Heart left ventricle (tissue), 16 donors: ENCODE results near the gene STK11. TPM values are rescaled to one million over a fixed set of nuclear protein-coding genes. Genes with fewer than 3 reads are reported as not detected.

Experiments
- ATAC-seq, 4 donors: fragments of 200-7000 bp; cut with Tn5 transposase; one replicate each; pipeline ENCODE4 v1.9.1; 2020 to 2022; ENCODE audit warnings: moderate library complexity in 4 of 4, mild to moderate bottlenecking in 3 of 4, moderate number of reproducible peaks in 1 of 4
- DNase-seq, 5 donors: peaks; one replicate each; pipeline ENCODE4 v3.0.0-alpha.2; 2020
- H3K27ac ChIP-seq, 12 donors: fragments of 200-600 bp; sonication (generic) in 4 of 12; one replicate each; pipeline versions ENCODE4 v1.5.0 to v1.8.0; 2016 to 2022; ENCODE audit warnings: mild to moderate bottlenecking in 2 of 12
- H3K27me3 ChIP-seq, 9 donors: fragments of 200-600 bp; sonication (generic) in 2 of 9; one replicate each; pipeline versions ENCODE4 v1.5.1 to v1.8.0; 2016 to 2022; ENCODE audit warnings: mild to moderate bottlenecking in 3 of 9
- H3K36me3 ChIP-seq, 9 donors: fragments of 200-600 bp; sonication (generic) in 2 of 9; one replicate each; pipeline versions ENCODE4 v1.5.0 to v1.8.0; 2018 to 2022; ENCODE audit warnings: mild to moderate bottlenecking in 2 of 9
- H3K4me1 ChIP-seq, 12 donors: fragments of 200-600 bp; sonication (generic) in 4 of 12; one replicate each; pipeline versions ENCODE4 v1.5.0 to v1.8.0; 2016 to 2022; ENCODE audit warnings: mild to moderate bottlenecking in 3 of 12
- H3K4me3 ChIP-seq, 12 donors: fragments of 200-600 bp; sonication (generic) in 4 of 12; one replicate each; pipeline versions ENCODE4 v1.5.0 to v1.8.0; 2017 to 2022; ENCODE audit warnings: mild to moderate bottlenecking in 9 of 12, moderate library complexity in 4 of 12
- H3K9me3 ChIP-seq, 12 donors: fragments of 200-600 bp; sonication (generic) in 4 of 12; one replicate each; pipeline versions ENCODE4 v1.5.0 to v1.8.0; 2016 to 2022; ENCODE audit warnings: mild to moderate bottlenecking in 1 of 12
- POLR2A ChIP-seq, 2 donors: fragments of 450-650 bp; IDR thresholded peaks; one replicate each; pipeline ENCODE4 v1.6.1; 2017; ENCODE audit warnings: antibody characterized with exemption in 2 of 2, mild to moderate bottlenecking in 2 of 2, moderate library complexity in 2 of 2
- WGBS, 4 donors: extraction: QIAGEN DNeasy Blood & Tissue Kit in 2 of 4; methylation state at CpG; one replicate each; pipeline versions ENCODE4 v1.1.5 to v1.1.7; 2013 to 2018; 5-methylcytosine and 5-hydroxymethylcytosine counted together
- intact Hi-C, 10 donors: fragments of 100-400 bp; cut with DNase I; formaldehyde crosslinking; loops; one replicate each; pipeline versions ENCODE4 v1.11.1 to v1.14.2; 2022
- polyA plus RNA-seq, 2 donors: library from polyadenylated mRNA; stranded (reverse); fragments of 200-250 nt; gene quantifications; one replicate each; pipeline ENCODE4 v1.2.3, GENCODE V29; 2013
- total RNA-seq, 9 donors: library from RNA; depleted of rRNA in 2 of 9; stranded (reverse); fragments of >200 nt in 2 of 9; fragmentation: NEBNext Ultra II Directional in 3 of 9; extraction: Animal tissue kit (Norgen Biotek cat#: 25700) in 3 of 9; gene quantifications; one replicate each; pipeline versions ENCODE4 v1.1.0 to v1.2.4, GENCODE V29; 2016 to 2023
- TF ChIP-seq, protein P1 (sequence below), 12 donors: fragments of 200-600 bp; sonication (generic) in 4 of 12; IDR thresholded peaks; one replicate each; pipeline versions ENCODE4 v1.5.0 to v1.8.0; 2018 to 2022; ENCODE audit warnings: antibody characterized with exemption in 12 of 12, mild to moderate bottlenecking in 5 of 12
- donor health status: ischemic (EF 13 %, LVEDD 7.1; RV severe dilation, severe dysfunction).
- donor health status: healthy with polysubstance abuse.
- donor health status: DM: no; HTN: yes; CAD: no.
- donor health status: DM: no; HTN: no; CAD: no.
- donor health status: ischemic (EF 25% LVEDD 6.9; RV normal size, moderate dysfunction).
- donor health status: ischemic (EF 25% LVEDD 5.7; RV mildly dilated, moderate dysfunction).
- donor health status: healthy.
- donor health status: DM: yes; HTN: yes; CAD: no.
- donor health status: ischemic (EF 35%, LVEDD 5.7; RV mildly dilated, moderate dysfunction).
- donor health status: nonischemic (EF 11% LVEDD 7.7; RV severe dilation, severe dysfunction).
- donor health status: DM: yes; HTN: yes; CAD: no.
- donor health status: PGD.
- donor health status: ischemic (EF 29% LVEDD 5.4; RV normal size, mild dysfunction).
- donor health status: nonischemic (EF 23%, LVEDD 6.1; RV moderate dilation, normal function).

STK11 gene
- total and polyA plus RNA-seq, 11 donors: 44.7 to 92.0 (median 50.7) TPM

DNA sequence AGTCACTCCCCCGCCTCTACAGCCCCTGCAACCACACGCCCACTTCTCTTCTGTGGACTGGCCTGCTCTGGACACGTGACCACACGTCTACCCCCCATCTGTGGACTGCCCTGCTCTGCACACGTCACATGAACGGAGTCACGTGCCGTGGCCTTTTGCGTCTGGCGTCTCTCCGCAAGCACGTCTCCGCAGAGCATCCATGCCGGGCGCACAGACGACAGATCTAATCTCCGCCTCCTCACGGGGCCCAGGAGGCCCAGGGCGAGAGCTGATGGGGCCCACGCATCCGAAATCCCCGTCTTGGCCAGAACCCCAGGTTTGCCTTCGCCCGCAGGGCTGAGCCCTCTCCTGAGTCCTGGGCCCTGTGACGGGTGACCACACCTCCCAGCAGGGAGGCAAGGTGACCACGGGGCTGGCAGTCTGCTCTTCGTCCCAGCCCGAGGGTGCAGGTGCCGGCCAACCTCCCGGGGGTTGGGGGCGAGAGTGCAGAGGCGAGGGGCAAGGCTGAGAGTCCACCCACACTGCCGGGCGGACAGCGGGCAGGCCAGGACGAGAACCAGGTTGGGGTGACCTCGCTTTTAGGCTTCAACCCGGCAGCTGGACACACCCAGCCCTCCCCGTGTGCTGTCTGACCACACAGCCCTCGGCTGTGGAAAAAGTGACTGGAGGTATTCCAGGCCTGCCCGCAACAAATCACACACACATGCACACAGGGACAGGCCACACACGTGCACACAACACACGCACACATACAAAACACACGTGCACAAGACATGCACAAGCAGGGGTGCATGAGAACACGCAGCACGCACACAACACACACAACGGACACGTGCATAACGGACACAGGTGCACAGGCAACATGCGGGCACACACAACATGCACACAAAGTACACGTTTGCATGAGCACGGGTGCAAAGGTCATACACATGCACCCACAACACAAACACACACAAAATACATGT lies 35.4 kb upstream of the STK11 start:
- Histone ChIP-seq H3K9me3 (no peaks in the 10 kb centered on the region), H3K27ac (peak overlapping the region in 2 of 12 donors; percentile 20 to 82), H3K4me3 (no peak overlapping the region), H3K27me3 (no peaks in the 10 kb centered on the region), H3K36me3 (peaks cover 0 to 37% (median 0%) of the 10 kb centered on the region in 9 donors), H3K4me1 (peaks cover 2 to 54% (median 16%) of the 10 kb centered on the region in 12 donors)
- ATAC-seq (peak in 1 of 4 donors; percentile 14), DNase-seq (peak in 3 of 5 donors; percentile 16 to 67 (median 64))
- 80 to 88% (median 87%) methylated on average over 46 to 52 of the region's 52 CpGs for WGBS, 4 donors
- TF ChIP-seq POLR2A (IDR thresholded peaks at IDR 0.05): no peak
- TF ChIP-seq, protein P1, sequence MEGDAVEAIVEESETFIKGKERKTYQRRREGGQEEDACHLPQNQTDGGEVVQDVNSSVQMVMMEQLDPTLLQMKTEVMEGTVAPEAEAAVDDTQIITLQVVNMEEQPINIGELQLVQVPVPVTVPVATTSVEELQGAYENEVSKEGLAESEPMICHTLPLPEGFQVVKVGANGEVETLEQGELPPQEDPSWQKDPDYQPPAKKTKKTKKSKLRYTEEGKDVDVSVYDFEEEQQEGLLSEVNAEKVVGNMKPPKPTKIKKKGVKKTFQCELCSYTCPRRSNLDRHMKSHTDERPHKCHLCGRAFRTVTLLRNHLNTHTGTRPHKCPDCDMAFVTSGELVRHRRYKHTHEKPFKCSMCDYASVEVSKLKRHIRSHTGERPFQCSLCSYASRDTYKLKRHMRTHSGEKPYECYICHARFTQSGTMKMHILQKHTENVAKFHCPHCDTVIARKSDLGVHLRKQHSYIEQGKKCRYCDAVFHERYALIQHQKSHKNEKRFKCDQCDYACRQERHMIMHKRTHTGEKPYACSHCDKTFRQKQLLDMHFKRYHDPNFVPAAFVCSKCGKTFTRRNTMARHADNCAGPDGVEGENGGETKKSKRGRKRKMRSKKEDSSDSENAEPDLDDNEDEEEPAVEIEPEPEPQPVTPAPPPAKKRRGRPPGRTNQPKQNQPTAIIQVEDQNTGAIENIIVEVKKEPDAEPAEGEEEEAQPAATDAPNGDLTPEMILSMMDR (IDR thresholded peaks at IDR 0.05): no peak
- intact Hi-C loops: loop anchor here in 5 of 10 donors (5.0 kb wide), 3 partner anchors 38 to 58 kb away; no protein-coding TSS in a partner anchor

GRCh38 chr19:1170938-1171754 lies 34.4 kb upstream of the STK11 start:
- Histone ChIP-seq H3K9me3 (no peaks in the 10 kb centered on the region), H3K27ac (peak overlapping the region in 2 of 12 donors; percentile 93 to 95), H3K27me3 (no peaks in the 10 kb centered on the region), H3K36me3 (peaks cover 0 to 37% (median 0%) of the 10 kb centered on the region in 9 donors), H3K4me1 (peaks cover 2 to 52% (median 16%) of the 10 kb centered on the region in 12 donors), H3K4me3 (peak overlapping the region in 1 of 12 donors; percentile 85)
- TF ChIP-seq, protein P1 (IDR thresholded peaks at IDR 0.05): no peak
- TF ChIP-seq POLR2A (IDR thresholded peaks at IDR 0.05): no peak
- WGBS, 4 donors: 84 to 95% (median 89%) methylated on average over 26 to 38 of the region's 38 CpGs
- peak in 1 of 5 donors; percentile 15 for DNase-seq
- intact Hi-C loops: loop anchor here in 5 of 10 donors (5.0 kb wide), 3 partner anchors 39 to 59 kb away; no protein-coding TSS in a partner anchor
- ATAC-seq: no peak

GRCh38 chr19:1171755-1172352 lies 33.7 kb upstream of the STK11 start:
- ATAC-seq: no peak
- H3K27me3 ChIP-seq: no peaks in the 10 kb centered on the region
- no peaks in the 10 kb centered on the region for H3K9me3 ChIP-seq
- WGBS, 4 donors: 67 to 70% (median 68%) methylated on average over 14 to 15 of the region's 15 CpGs
- no peak for TF ChIP-seq POLR2A (IDR thresholded peaks at IDR 0.05)
- TF ChIP-seq, protein P1 (IDR thresholded peaks at IDR 0.05): no peak
- intact Hi-C loops: loop anchor here in 6 of 10 donors (2.0 to 5.0 kb wide), 4 partner anchors 17 to 60 kb away; no protein-coding TSS in a partner anchor
- H3K36me3 ChIP-seq: peaks cover 0 to 34% (median 0%) of the 10 kb centered on the region in 9 donors
- peak in 1 of 5 donors; percentile 10 for DNase-seq
- H3K4me1 ChIP-seq: peaks cover 2 to 57% (median 16%) of the 10 kb centered on the region in 12 donors
- peak overlapping the region in 10 of 12 donors; percentile 75 to 97 (median 86) for H3K4me3 ChIP-seq
- peak overlapping the region; percentile 25 to 95 (median 92) for H3K27ac ChIP-seq
